ENCODE data around the gene TUBB. TPM values are rescaled to one million over a fixed set of nuclear protein-coding genes. Genes with fewer than 3 reads are reported as not detected.

TUBB gene
- total and polyA plus RNA-seq, 10 donors, result 109 to 344 (median 243) TPM

DNA sequence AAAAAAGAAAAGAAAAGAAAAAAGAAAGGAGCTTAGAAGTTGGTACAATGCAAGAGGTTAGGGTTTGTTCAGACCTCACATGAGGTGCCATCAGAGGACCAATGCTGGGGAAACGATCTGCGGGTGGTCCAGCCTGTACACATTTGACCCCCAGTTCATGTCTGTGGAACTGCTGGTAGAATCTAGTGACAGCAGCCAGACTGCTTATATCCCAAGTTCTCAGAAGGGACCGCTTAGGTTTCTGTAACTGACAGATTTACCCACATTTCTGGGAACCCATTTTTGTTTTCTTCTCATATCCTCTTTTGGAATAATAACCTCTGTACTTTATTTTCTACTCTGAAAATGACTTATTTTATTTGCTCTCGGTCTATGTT, 38.4 kb upstream of the TUBB start:
- H3K27ac ChIP-seq, result peak overlapping the region; percentile 93 to 100 (median 98)
- TF ChIP-seq POLR2AphosphoS5 (IDR thresholded peaks at IDR 0.05) (no peak), POLR2A (IDR thresholded peaks at IDR 0.05) (no peak)
- TF ChIP-seq, protein P1, sequence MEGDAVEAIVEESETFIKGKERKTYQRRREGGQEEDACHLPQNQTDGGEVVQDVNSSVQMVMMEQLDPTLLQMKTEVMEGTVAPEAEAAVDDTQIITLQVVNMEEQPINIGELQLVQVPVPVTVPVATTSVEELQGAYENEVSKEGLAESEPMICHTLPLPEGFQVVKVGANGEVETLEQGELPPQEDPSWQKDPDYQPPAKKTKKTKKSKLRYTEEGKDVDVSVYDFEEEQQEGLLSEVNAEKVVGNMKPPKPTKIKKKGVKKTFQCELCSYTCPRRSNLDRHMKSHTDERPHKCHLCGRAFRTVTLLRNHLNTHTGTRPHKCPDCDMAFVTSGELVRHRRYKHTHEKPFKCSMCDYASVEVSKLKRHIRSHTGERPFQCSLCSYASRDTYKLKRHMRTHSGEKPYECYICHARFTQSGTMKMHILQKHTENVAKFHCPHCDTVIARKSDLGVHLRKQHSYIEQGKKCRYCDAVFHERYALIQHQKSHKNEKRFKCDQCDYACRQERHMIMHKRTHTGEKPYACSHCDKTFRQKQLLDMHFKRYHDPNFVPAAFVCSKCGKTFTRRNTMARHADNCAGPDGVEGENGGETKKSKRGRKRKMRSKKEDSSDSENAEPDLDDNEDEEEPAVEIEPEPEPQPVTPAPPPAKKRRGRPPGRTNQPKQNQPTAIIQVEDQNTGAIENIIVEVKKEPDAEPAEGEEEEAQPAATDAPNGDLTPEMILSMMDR (IDR thresholded peaks at IDR 0.05 in 8 of 11, conservative IDR thresholded peaks at IDR 0.05 in 3 of 11), result no peak
- DNase-seq, result peak; percentile 53
- intact Hi-C loops (cut with DNase I; ENCODE audit: low total_unique reads), result loop anchor here (2.0 kb wide), 1 partner anchor 39 kb away; the partner anchor contains the start of gene TUBB
- 4 to 20% (median 9%) methylated on average over 4 of the region's 4 CpGs for WGBS, 5 donors
- no peaks in the 10 kb centered on the region for H3K27me3 ChIP-seq (replicated peaks in 1 of 7)
- no peaks in the 10 kb centered on the region for H3K9me3 ChIP-seq
- peaks cover 2 to 61% (median 44%) of the 10 kb centered on the region in 6 donors for H3K36me3 ChIP-seq
- H3K4me1 ChIP-seq, result peaks cover 36 to 88% (median 62%) of the 10 kb centered on the region in 6 donors
- peak overlapping the region; percentile 43 to 99 (median 95) for H3K4me3 ChIP-seq

GRCh38 chr6:30682143-30683117, 37.7 kb upstream of the TUBB start:
- peaks cover 36 to 84% (median 61%) of the 10 kb centered on the region in 6 donors for H3K4me1 ChIP-seq
- intact Hi-C loops (cut with DNase I; ENCODE audit: low total_unique reads), result loop anchor here (2.0 kb wide), 1 partner anchor 38 kb away; the partner anchor contains the start of gene TUBB

GRCh38 chr6:30683183-30683979, 36.8 kb upstream of the TUBB start:
- Histone ChIP-seq H3K36me3 (peaks cover 0 to 44% (median 28%) of the 10 kb centered on the region in 6 donors), H3K27ac (peak overlapping the region; percentile 93 to 100 (median 98)), H3K9me3 (no peaks in the 10 kb centered on the region), H3K4me1 (peaks cover 44 to 84% (median 61%) of the 10 kb centered on the region in 6 donors), H3K4me3 (peak overlapping the region; percentile 90 to 99 (median 96)), H3K27me3 (replicated peaks in 1 of 7) (no peaks in the 10 kb centered on the region)
- 0 to 2% (median 1%) methylated on average over 7 of the region's 7 CpGs for WGBS, 5 donors
- TF ChIP-seq POLR2AphosphoS5 (IDR thresholded peaks at IDR 0.05), result no peak
- TF ChIP-seq, protein P1 (IDR thresholded peaks at IDR 0.05 in 8 of 11, conservative IDR thresholded peaks at IDR 0.05 in 3 of 11), result no peak
- no peak for TF ChIP-seq POLR2A (IDR thresholded peaks at IDR 0.05)
- peak; percentile 83 for DNase-seq
- intact Hi-C loops (cut with DNase I; ENCODE audit: low total_unique reads), result loop anchor here (2.0 kb wide), 1 partner anchor 37 kb away; the partner anchor contains the start of gene TUBB

More at GRCh38 chr6:30682143-30683117, 37.7 kb upstream of the TUBB start:
- TF ChIP-seq, protein P1 (IDR thresholded peaks at IDR 0.05 in 8 of 11, conservative IDR thresholded peaks at IDR 0.05 in 3 of 11), result no peak
- TF ChIP-seq POLR2A (IDR thresholded peaks at IDR 0.05) (no peak), POLR2AphosphoS5 (IDR thresholded peaks at IDR 0.05) (peak; percentile 92 to 95 (median 92))
- H3K9me3 ChIP-seq, result no peaks in the 10 kb centered on the region
- peak; percentile 99 for DNase-seq
- WGBS, 5 donors, result 1 to 3% (median 1%) methylated on average over 10 to 11 of the region's 11 CpGs
- peak overlapping the region; percentile 93 to 100 (median 98) for H3K27ac ChIP-seq
- no peaks in the 10 kb centered on the region for H3K27me3 ChIP-seq (replicated peaks in 1 of 7)
- H3K36me3 ChIP-seq, result peaks cover 0 to 54% (median 37%) of the 10 kb centered on the region in 6 donors
- H3K4me3 ChIP-seq, result peak overlapping the region; percentile 90 to 99 (median 96)
